D721Med (cell line): Measurements from ENCODE around the gene BLNK.
A peak's percentile ranks its signal among the peaks of the same experiment; 100 is the strongest.

Experiments
- DNase-seq: peaks from one replicate; pipeline ENCODE4 v3.0.0; 2011; ENCODE audit warnings: low spot score; ENCODE audit not compliant: insufficient read length
- FAIRE-seq: peaks from 2 replicates; lab custom pipeline; 2011; peaks lifted over from hg19 to GRCh38; lab: Jason Lieb, UNC
- TF ChIP-seq, protein P1 (sequence below): IDR thresholded peaks from 2 replicates; pipeline ENCODE4 v1.5.1; 2012; ENCODE audit warnings: mild to moderate bottlenecking, control low read depth; ENCODE audit not compliant: insufficient read depth; ENCODE audit errors: missing control alignments

Gene BLNK

GRCh38 chr10:96261132-96261531 is 10.2 kb downstream of the BLNK start:
- no peak for DNase-seq
- no peak for FAIRE-seq
- TF ChIP-seq, protein P1, sequence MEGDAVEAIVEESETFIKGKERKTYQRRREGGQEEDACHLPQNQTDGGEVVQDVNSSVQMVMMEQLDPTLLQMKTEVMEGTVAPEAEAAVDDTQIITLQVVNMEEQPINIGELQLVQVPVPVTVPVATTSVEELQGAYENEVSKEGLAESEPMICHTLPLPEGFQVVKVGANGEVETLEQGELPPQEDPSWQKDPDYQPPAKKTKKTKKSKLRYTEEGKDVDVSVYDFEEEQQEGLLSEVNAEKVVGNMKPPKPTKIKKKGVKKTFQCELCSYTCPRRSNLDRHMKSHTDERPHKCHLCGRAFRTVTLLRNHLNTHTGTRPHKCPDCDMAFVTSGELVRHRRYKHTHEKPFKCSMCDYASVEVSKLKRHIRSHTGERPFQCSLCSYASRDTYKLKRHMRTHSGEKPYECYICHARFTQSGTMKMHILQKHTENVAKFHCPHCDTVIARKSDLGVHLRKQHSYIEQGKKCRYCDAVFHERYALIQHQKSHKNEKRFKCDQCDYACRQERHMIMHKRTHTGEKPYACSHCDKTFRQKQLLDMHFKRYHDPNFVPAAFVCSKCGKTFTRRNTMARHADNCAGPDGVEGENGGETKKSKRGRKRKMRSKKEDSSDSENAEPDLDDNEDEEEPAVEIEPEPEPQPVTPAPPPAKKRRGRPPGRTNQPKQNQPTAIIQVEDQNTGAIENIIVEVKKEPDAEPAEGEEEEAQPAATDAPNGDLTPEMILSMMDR = no peak

GRCh38 chr10:96260014-96260413 is 11.4 kb downstream of the BLNK start:
- TF ChIP-seq, protein P1 = no peak
- DNase-seq = no peak
- FAIRE-seq = no peak

DNA sequence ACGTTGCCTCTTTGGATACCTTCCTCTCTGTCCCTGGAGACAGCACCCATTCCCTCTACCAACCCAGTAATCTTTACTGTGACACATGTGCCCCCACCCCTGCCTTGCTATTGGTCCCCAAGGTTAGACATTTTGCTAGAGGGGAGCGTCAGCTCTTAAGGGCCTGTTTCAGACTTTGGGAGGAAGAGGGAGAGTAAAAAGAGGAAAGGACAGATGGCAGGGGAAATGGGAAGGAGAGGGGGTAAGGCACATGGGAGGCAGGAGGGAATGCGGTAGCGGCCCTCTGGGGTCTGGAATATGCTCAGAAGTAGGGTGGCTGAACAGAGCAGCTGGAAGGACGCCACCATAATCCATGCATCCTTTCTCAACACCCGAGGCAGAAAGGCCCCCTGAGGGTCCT is 12.2 kb downstream of the BLNK start:
- TF ChIP-seq, protein P1 = no peak
- no peak for DNase-seq
- FAIRE-seq = no peak

DNA sequence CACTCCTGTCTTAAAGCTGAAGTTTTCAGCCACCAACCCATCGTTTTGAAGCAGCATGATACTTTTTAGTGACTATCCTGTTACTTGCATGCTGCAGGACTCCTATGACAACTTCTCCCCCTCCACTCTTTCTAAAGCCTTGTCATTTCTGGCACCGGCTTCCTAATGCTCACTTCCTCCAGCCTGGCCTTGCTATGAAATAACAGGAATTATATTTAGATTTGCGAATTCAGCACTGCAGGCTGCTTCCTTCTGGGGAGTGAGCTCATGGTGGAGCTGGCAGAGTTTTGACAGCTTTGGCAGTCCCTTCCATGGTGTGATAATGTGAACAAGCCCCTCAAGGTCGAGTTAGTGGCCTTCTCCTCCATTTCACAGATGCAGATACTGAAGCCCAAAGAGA is 13.4 kb downstream of the BLNK start:
- TF ChIP-seq, protein P1 = no peak
- no peak for FAIRE-seq
- DNase-seq = no peak

- TF ChIP-seq, protein P1 = no peak
- DNase-seq (no peak), FAIRE-seq (peak; percentile 74)
Observed at GRCh38 chr10:96255549-96256333, 15.6 kb downstream of the BLNK start.

- DNase-seq (no peak), FAIRE-seq (no peak)
- TF ChIP-seq, protein P1 = no peak
Observed at GRCh38 chr10:96254976-96255375, 16.4 kb downstream of the BLNK start.

DNA sequence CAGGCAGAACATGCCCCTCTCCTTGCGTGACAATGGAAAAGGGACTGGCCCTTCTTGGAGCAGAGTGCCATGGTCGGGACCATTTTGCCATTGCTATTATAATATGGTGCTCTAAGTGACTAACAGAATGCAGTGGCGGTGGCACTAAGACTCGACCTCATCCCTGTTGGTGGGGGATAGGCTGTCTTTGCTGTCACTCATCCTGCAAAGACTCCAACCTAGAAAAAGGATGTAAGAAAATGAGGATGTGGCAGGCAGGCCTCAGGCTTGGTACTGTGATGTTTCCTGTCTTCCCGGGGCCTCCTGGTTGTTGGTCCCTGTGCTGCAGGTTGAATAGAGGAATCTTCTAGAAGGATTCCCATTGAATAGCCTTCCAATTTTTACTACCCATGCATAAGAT is 18.6 kb downstream of the BLNK start:
- FAIRE-seq (no peak), DNase-seq (no peak)

More for the DNA sequence above, 18.6 kb downstream of the BLNK start:
- TF ChIP-seq, protein P1 = no peak
